Esophagus (tissue), 2 donors: Measurements from ENCODE around the gene SCAPER. TPM values are rescaled to one million over a fixed set of nuclear protein-coding genes. Genes with fewer than 3 reads are reported as not detected.

Source experiments
- H3K27ac ChIP-seq, 2 donors: one replicate each; pipeline ENCODE4 v1.5.1; 2013; ENCODE audit warnings: low read depth in 2 of 2, mild to moderate bottlenecking in 2 of 2, inconsistent platforms in 1 of 2, low read length in 1 of 2, moderate library complexity in 1 of 2
- H3K27me3 ChIP-seq, 2 donors: one replicate each; pipeline ENCODE4 v1.6.1; 2013; ENCODE audit warnings: low read length in 2 of 2, control low read depth in 1 of 2, mild to moderate bottlenecking in 1 of 2; ENCODE audit not compliant: insufficient read depth in 2 of 2, control insufficient read depth in 1 of 2
- H3K36me3 ChIP-seq, 2 donors: one replicate each; pipeline ENCODE4 v1.6.1; 2013; ENCODE audit warnings: low read length in 1 of 2; ENCODE audit not compliant: control insufficient read depth in 2 of 2, insufficient read depth in 2 of 2
- H3K4me1 ChIP-seq, 2 donors: one replicate each; pipeline ENCODE4 v1.6.1; 2013; ENCODE audit warnings: low read length in 1 of 2; ENCODE audit not compliant: control insufficient read depth in 2 of 2, insufficient read depth in 2 of 2
- H3K4me3 ChIP-seq, 2 donors: one replicate each; pipeline ENCODE4 v1.5.1; 2013; ENCODE audit warnings: low read length in 2 of 2, mild to moderate bottlenecking in 2 of 2, low read depth in 1 of 2, moderate library complexity in 1 of 2
- H3K9me3 ChIP-seq, 2 donors: one replicate each; pipeline ENCODE4 v1.6.1; 2013; ENCODE audit warnings: mild to moderate bottlenecking in 2 of 2, low read depth in 1 of 2, low read length in 1 of 2, moderate library complexity in 1 of 2; ENCODE audit not compliant: control insufficient read depth in 2 of 2, insufficient read depth in 1 of 2
- WGBS, 2 donors: extraction: QIAGEN DNeasy Blood & Tissue Kit; methylation state at CpG; one replicate each; pipeline ENCODE4 v1.1.7; 2013; 5-methylcytosine and 5-hydroxymethylcytosine counted together
- polyA plus RNA-seq, 2 donors: library from polyadenylated mRNA; stranded (reverse); fragments of 200-250 nt; gene quantifications; one replicate each; pipeline ENCODE4 v1.2.3, GENCODE V29; 2013
- donor health status: healthy with polysubstance abuse.
- donor health status: Bipolar disorder and iron deficiency.

SCAPER gene
- polyA plus RNA-seq, 2 donors: 4.3 to 6.1 TPM

GRCh38 chr15:76647612-76648011 is 257.5 kb downstream of the SCAPER start:
- Histone ChIP-seq H3K9me3 (no peaks in the 10 kb centered on the region), H3K4me1 (no peaks in the 10 kb centered on the region), H3K4me3 (no peak overlapping the region), H3K27ac (no peak overlapping the region), H3K36me3 (peaks cover 0 to 2% of the 10 kb centered on the region in 2 donors), H3K27me3 (no peaks in the 10 kb centered on the region)
- WGBS, 2 donors: 68 to 76% methylated on average over 2 of the region's 2 CpGs

GRCh38 chr15:76644646-76645045 is 260.5 kb downstream of the SCAPER start:
- Histone ChIP-seq H3K4me1 (no peaks in the 10 kb centered on the region), H3K27me3 (no peaks in the 10 kb centered on the region), H3K4me3 (no peak overlapping the region), H3K27ac (no peak overlapping the region), H3K9me3 (no peaks in the 10 kb centered on the region), H3K36me3 (peaks cover 0 to 2% of the 10 kb centered on the region in 2 donors)
- WGBS, 2 donors: 92 to 98% methylated on average over 1 of the region's 1 CpG

DNA sequence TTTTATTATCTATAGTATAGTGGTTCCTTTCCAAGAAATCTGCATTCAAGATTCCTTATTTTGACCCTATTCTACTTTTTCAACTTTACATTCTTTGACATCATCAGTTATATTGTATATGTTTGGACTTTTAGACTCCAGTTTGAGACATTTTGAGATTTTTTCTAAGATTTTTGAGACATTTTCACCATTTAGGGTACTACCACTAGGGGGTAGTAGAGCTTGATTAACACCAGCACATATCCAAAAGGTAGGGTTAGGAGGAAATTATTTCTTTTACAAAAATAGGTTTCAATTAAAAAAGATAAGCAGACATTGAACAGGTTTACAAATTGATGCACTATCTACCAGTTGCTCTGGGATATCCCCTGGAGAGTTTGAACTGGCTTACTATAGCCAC is 262.5 kb downstream of the SCAPER start:
- H3K4me1 ChIP-seq: no peaks in the 10 kb centered on the region
- no peak overlapping the region for H3K4me3 ChIP-seq
- H3K9me3 ChIP-seq: no peaks in the 10 kb centered on the region

DNA sequence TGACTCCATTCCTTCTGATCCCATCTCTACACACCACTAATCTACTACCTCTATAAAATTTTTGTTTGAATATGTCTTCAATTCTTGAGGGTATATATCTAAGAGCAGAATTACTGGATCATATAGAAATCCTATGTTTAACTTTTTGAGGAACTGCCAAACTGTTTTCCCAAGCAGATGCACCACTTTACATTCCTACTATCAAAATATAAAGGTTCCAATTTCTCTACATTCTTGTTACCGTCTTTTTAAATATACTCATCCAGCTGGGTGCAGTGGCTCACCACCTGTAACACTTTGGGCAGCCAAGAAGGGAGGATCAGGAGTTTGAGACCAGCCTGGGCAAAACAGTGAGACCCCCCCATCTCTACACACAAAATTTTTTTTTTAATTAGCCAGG is 268.0 kb downstream of the SCAPER start:
- Histone ChIP-seq H3K9me3 (no peaks in the 10 kb centered on the region), H3K4me3 (no peak overlapping the region), H3K36me3 (no peaks in the 10 kb centered on the region), H3K27ac (no peak overlapping the region), H3K27me3 (no peaks in the 10 kb centered on the region), H3K4me1 (no peaks in the 10 kb centered on the region)
- 93 to 100% methylated on average over 1 of the region's 1 CpG for WGBS, 2 donors

More for the DNA sequence above, 262.5 kb downstream of the SCAPER start:
- peaks cover 0 to 2% of the 10 kb centered on the region in 2 donors for H3K36me3 ChIP-seq
- no peak overlapping the region for H3K27ac ChIP-seq
- no peaks in the 10 kb centered on the region for H3K27me3 ChIP-seq

DNA sequence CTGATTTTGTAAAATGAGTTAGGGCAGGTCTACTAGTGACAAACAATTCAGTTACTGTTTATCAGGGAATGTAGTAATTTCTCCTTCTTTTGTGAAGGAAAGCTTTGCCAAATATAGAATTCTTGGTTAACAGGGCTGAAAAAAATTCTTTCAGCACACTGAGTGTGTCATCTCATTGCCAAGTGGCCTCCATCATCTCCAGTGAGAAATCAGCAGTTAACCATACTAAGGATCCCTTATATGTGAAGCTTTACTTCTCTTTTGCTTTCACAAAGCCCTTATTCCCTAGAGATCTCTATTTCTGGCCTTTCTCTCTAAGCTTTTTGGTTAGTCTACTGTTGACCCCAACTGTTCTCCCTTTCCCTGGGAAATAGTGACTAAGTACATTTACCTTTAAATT is 269.1 kb downstream of the SCAPER start:
- H3K27me3 ChIP-seq: no peaks in the 10 kb centered on the region
- no peaks in the 10 kb centered on the region for H3K4me1 ChIP-seq
- no peaks in the 10 kb centered on the region for H3K9me3 ChIP-seq
- H3K4me3 ChIP-seq: no peak overlapping the region
- H3K36me3 ChIP-seq: no peaks in the 10 kb centered on the region
- no peak overlapping the region for H3K27ac ChIP-seq

GRCh38 chr15:76626611-76627010 is 278.5 kb downstream of the SCAPER start:
- WGBS, 2 donors: 80 to 85% methylated on average over 4 of the region's 4 CpGs
- no peak overlapping the region for H3K27ac ChIP-seq
- H3K27me3 ChIP-seq: no peaks in the 10 kb centered on the region
- H3K36me3 ChIP-seq: peaks cover 0 to 3% of the 10 kb centered on the region in 2 donors
- H3K4me1 ChIP-seq: no peaks in the 10 kb centered on the region
- no peak overlapping the region for H3K4me3 ChIP-seq
- H3K9me3 ChIP-seq: no peaks in the 10 kb centered on the region

- no peaks in the 10 kb centered on the region for H3K9me3 ChIP-seq
- H3K27me3 ChIP-seq: no peaks in the 10 kb centered on the region
- 89 to 94% methylated on average over 4 of the region's 4 CpGs for WGBS, 2 donors
- H3K4me3 ChIP-seq: no peak overlapping the region
- H3K4me1 ChIP-seq: no peaks in the 10 kb centered on the region
- H3K36me3 ChIP-seq: peaks cover 0 to 3% of the 10 kb centered on the region in 2 donors
- no peak overlapping the region for H3K27ac ChIP-seq
These were observed 279.9 kb downstream of the SCAPER start for GRCh38 chr15:76625267-76625666.

- no peaks in the 10 kb centered on the region for H3K27me3 ChIP-seq
- no peaks in the 10 kb centered on the region for H3K36me3 ChIP-seq
- H3K4me1 ChIP-seq: no peaks in the 10 kb centered on the region
- H3K9me3 ChIP-seq: peaks cover 0 to 3% of the 10 kb centered on the region in 2 donors
- no peak overlapping the region for H3K27ac ChIP-seq
- no peak overlapping the region for H3K4me3 ChIP-seq
These were observed 290.4 kb downstream of the SCAPER start for GRCh38 chr15:76614725-76615124.

GRCh38 chr15:76588811-76589747 is 316.1 kb downstream of the SCAPER start:
- Histone ChIP-seq H3K4me3 (no peak overlapping the region), H3K4me1 (no peaks in the 10 kb centered on the region), H3K27me3 (no peaks in the 10 kb centered on the region), H3K27ac (no peak overlapping the region), H3K36me3 (no peaks in the 10 kb centered on the region), H3K9me3 (peaks cover 0 to 5% of the 10 kb centered on the region in 2 donors)
- 79 to 81% methylated on average over 7 of the region's 7 CpGs for WGBS, 2 donors

- no peaks in the 10 kb centered on the region for H3K27me3 ChIP-seq
- peaks cover 0 to 8% of the 10 kb centered on the region in 2 donors for H3K9me3 ChIP-seq
- H3K36me3 ChIP-seq: no peaks in the 10 kb centered on the region
- no peak overlapping the region for H3K27ac ChIP-seq
- H3K4me1 ChIP-seq: no peaks in the 10 kb centered on the region
- H3K4me3 ChIP-seq: no peak overlapping the region
These were observed 319.6 kb downstream of the SCAPER start for GRCh38 chr15:76585576-76585897.
